PC-9 (cell line): ENCODE data around the gene COL5A1. TPM values are rescaled to one million over a fixed set of nuclear protein-coding genes. Genes with fewer than 3 reads are reported as not detected.

Experiments
- BruUV-seq: library from RNA; stranded (reverse); fragments of 400-500 nt; replicated peaks from 2 replicates; lab custom pipeline; 2021; lab: Mats Ljungman, UMichigan
- CTCF ChIA-PET: fragments of 300-600 bp; sonication (Branson Sonifier 250); formaldehyde crosslinking; loops from one replicate; lab custom pipeline; 2022; ENCODE audit warnings: antibody characterized with exemption; lab: Charles Lee
- POLR2A ChIA-PET: fragments of 300-600 bp; sonication (Branson Sonifier 250); formaldehyde crosslinking; loops from one replicate; lab custom pipeline; 2022; ENCODE audit warnings: antibody characterized with exemption; ENCODE audit not compliant: unreplicated experiment; lab: Charles Lee
- DNase-seq, 2 experiments: peaks; one replicate each; pipeline versions ENCODE4 v3.0.0 to v3.0.0-alpha.2; 2015 to 2022; ENCODE audit warnings: mixed read lengths in 1 of 2
- H2AFZ ChIP-seq: fragments of 200-600 bp; sonication (generic); 2 replicates; pipeline ENCODE4 v1.8.1; 2017; ENCODE audit warnings: antibody characterized with exemption
- H3F3A ChIP-seq: fragments of 200-600 bp; sonication (generic); 2 replicates; pipeline ENCODE4 v1.8.1; 2017; ENCODE audit warnings: antibody characterized with exemption, mild to moderate bottlenecking, low read depth; ENCODE audit not compliant: insufficient read depth
- H3K27ac ChIP-seq: fragments of 200-600 bp; sonication (generic); 2 replicates; pipeline ENCODE4 v1.6.1; 2016; ENCODE audit warnings: mixed run types
- H3K27me3 ChIP-seq: fragments of 200-600 bp; sonication (generic); 2 replicates; pipeline ENCODE4 v1.6.1; 2016; ENCODE audit warnings: low read depth, mixed run types; ENCODE audit not compliant: insufficient read depth
- H3K36me3 ChIP-seq: fragments of 200-600 bp; sonication (generic); 2 replicates; pipeline ENCODE4 v1.6.1; 2016; ENCODE audit warnings: low read depth, mixed run types
- H3K4me1 ChIP-seq: fragments of 200-600 bp; sonication (generic); replicated peaks from 2 replicates; pipeline ENCODE4 v1.6.1; 2016; ENCODE audit warnings: mixed run types; ENCODE audit not compliant: insufficient read depth
- H3K4me2 ChIP-seq: fragments of 200-600 bp; sonication (generic); 2 replicates; pipeline ENCODE4 v1.6.1; 2017; ENCODE audit warnings: mixed run types
- H3K4me3 ChIP-seq: fragments of 200-600 bp; sonication (generic); 2 replicates; pipeline ENCODE4 v1.6.1; 2016; ENCODE audit warnings: mixed run types
- H3K79me2 ChIP-seq: fragments of 200-600 bp; sonication (generic); 2 replicates; pipeline ENCODE4 v1.6.1; 2017; ENCODE audit warnings: low read depth, mixed run types
- H3K9me2 ChIP-seq: fragments of 200-600 bp; sonication (generic); 2 replicates; pipeline ENCODE4 v1.8.1; 2017; ENCODE audit warnings: mild to moderate bottlenecking; ENCODE audit not compliant: insufficient read depth
- H3K9me3 ChIP-seq: fragments of 200-600 bp; sonication (generic); 2 replicates; pipeline ENCODE4 v1.8.1; 2016; ENCODE audit warnings: low read depth; ENCODE audit not compliant: insufficient read depth
- H4K20me1 ChIP-seq: fragments of 200-600 bp; sonication (generic); 2 replicates; pipeline ENCODE4 v1.8.1; 2017; ENCODE audit not compliant: insufficient read depth
- EZH2 ChIP-seq: fragments of 200-600 bp; sonication (generic); IDR thresholded peaks from 2 replicates; pipeline ENCODE4 v1.8.0; 2017; ENCODE audit warnings: antibody characterized with exemption, low read depth
- intact Hi-C: fragments of 100-400 bp; cut with micrococcal nuclease; formaldehyde crosslinking; loops from one replicate; pipeline ENCODE4 v1.10.0; 2022; ENCODE audit not compliant: unreplicated experiment
- total RNA-seq: library from RNA; stranded (reverse); gene quantifications from 2 replicates; pipeline ENCODE4 v1.2.3, GENCODE V29; 2021
- TF ChIP-seq, protein P1 (sequence below): fragments of 200-600 bp; sonication (generic); conservative IDR thresholded peaks from 2 replicates; pipeline ENCODE4 v1.6.1; 2017; ENCODE audit warnings: mixed run types, antibody characterized with exemption, mild to moderate bottlenecking, moderate library complexity

Gene COL5A1
- total RNA-seq, 1 experiment from 2014 or later: 15.2 TPM

DNA sequence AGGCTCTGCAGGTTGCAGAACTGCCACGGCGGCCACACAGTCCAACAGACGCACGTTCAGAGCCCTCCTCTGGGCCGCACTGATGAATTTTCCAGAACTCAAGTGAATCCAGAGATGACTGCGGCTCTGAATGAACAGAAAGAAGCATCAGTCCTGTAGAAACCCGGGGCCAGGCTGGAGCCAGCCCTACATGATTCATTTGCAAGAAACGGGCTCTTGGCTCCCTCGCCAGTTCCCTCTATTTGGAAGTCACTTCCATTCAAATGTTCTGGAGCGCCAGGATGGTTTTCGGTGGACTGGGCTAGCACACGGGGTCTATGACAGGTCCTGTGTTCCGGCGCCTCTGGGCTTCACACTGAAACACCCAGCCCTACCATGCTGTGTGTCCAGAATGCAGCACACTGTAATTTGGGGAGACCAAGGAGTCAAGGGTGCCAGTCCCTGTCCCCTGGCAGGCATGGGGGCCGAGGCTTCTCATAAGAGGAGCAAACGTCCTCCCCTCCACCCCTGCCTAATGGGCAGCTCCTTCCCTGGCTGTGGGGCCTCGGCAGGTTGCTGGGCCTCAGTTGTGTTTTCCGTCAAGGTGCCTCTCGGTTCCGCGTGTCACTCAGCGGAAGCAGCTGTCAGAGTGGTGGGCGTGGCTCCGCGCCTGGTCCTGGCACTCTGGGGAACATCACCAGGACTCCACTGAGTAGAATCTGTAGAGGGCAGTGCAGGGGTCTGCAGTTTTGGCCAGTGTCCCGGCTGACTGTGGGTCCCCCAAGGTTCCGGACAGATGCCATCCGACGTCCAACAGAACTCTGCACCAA, 18.1 kb upstream of the COL5A1 start:
- POLR2A ChIA-PET: no interaction called here
- BruUV-seq: no TSS peak
- Histone ChIP-seq H2AFZ (no peak overlapping the region), H3K9me2 (no peaks in the 10 kb centered on the region), H3K4me2 (no peak overlapping the region), H3K4me1 (peaks cover 23% of the 10 kb centered on the region), H3K27ac (no peak overlapping the region), H4K20me1 (no peaks in the 10 kb centered on the region), H3K27me3 (peaks cover 8% of the 10 kb centered on the region), H3K36me3 (no peaks in the 10 kb centered on the region), H3K4me3 (no peak overlapping the region), H3F3A (no peaks in the 10 kb centered on the region), H3K9me3 (no peaks in the 10 kb centered on the region), H3K79me2 (no peaks in the 10 kb centered on the region)
- CTCF ChIA-PET: no interaction called here
- intact Hi-C loops: no loop called here
- DNase-seq: no peak
- TF ChIP-seq, protein P1, sequence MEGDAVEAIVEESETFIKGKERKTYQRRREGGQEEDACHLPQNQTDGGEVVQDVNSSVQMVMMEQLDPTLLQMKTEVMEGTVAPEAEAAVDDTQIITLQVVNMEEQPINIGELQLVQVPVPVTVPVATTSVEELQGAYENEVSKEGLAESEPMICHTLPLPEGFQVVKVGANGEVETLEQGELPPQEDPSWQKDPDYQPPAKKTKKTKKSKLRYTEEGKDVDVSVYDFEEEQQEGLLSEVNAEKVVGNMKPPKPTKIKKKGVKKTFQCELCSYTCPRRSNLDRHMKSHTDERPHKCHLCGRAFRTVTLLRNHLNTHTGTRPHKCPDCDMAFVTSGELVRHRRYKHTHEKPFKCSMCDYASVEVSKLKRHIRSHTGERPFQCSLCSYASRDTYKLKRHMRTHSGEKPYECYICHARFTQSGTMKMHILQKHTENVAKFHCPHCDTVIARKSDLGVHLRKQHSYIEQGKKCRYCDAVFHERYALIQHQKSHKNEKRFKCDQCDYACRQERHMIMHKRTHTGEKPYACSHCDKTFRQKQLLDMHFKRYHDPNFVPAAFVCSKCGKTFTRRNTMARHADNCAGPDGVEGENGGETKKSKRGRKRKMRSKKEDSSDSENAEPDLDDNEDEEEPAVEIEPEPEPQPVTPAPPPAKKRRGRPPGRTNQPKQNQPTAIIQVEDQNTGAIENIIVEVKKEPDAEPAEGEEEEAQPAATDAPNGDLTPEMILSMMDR: no peak
- no peak for TF ChIP-seq EZH2

DNA sequence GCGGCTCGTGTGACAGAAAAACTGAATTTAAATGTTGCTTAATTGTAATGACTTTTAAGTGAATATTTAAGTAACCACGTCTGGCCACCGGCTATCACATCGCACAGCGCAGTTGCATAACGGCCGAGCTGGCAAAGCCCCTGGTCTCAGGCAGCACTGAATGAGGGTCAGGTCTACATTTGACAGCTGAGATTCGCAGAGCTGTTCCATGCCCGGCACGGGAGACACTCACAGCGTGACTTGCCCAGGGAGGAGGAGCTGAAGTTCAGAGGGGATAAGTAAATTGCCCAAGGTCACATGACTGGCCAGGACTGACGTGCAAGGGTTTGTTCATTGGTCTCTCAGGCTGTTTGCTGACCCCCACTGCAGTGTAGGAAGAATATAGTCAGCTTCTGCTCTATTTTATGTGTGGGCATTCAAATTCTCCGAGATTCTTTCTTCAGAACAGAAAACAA, 17.4 kb upstream of the COL5A1 start:
- Histone ChIP-seq H3K4me3 (no peak overlapping the region), H3K27me3 (peaks cover 6% of the 10 kb centered on the region), H3K27ac (no peak overlapping the region), H3K79me2 (no peaks in the 10 kb centered on the region), H3F3A (no peaks in the 10 kb centered on the region), H3K36me3 (no peaks in the 10 kb centered on the region), H3K9me3 (no peaks in the 10 kb centered on the region), H4K20me1 (no peaks in the 10 kb centered on the region), H3K4me2 (no peak overlapping the region), H3K4me1 (peaks cover 23% of the 10 kb centered on the region), H2AFZ (no peak overlapping the region), H3K9me2 (no peaks in the 10 kb centered on the region)
- no peak for DNase-seq
- POLR2A ChIA-PET: interaction anchor here (0.6 kb wide), 2 partner anchors 17 to 21 kb away, joined by 3 to 4 read pairs; partner anchors contain the start of gene COL5A1
- CTCF ChIA-PET: no interaction called here
- intact Hi-C loops: no loop called here
- BruUV-seq: no TSS peak
- TF ChIP-seq EZH2: no peak
- TF ChIP-seq, protein P1: no peak

DNA sequence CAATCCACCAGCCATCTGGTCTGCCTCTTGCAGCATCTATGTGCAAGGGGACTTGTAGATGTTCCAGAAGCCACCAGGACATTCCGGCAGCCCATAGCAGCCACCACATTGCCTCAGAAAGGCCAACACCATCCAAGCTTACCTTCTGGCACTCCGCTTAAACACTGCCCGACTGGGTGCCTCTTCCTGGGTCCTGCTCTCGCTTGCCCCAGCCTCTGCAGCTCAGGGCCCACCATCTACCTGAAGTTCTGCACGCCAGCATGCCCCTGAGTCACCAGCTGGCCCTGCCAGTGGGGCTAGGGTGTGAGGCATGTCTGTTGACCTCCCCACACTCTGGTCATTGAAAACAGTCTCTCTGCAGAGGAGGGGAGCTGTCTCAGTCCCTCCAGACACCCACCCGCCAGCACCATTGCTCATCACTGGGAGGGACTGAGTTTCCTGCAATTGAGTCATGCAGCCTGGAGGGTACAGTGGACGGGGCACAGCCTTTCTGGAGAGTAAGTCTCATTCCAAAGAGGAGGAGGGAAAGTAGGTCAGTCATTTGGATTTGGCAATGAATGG, 16.9 kb upstream of the COL5A1 start:
- Histone ChIP-seq H3K4me3 (no peak overlapping the region), H3F3A (no peaks in the 10 kb centered on the region), H3K4me1 (peaks cover 23% of the 10 kb centered on the region), H3K27me3 (peaks cover 6% of the 10 kb centered on the region), H3K9me2 (no peaks in the 10 kb centered on the region), H3K9me3 (no peaks in the 10 kb centered on the region), H4K20me1 (no peaks in the 10 kb centered on the region), H3K79me2 (no peaks in the 10 kb centered on the region), H3K4me2 (peak overlapping the region; percentile 31), H3K36me3 (no peaks in the 10 kb centered on the region), H2AFZ (no peak overlapping the region), H3K27ac (no peak overlapping the region)
- intact Hi-C loops: loop anchor here (1.0 kb wide), 2 partner anchors 22 to 168 kb away; no protein-coding TSS in a partner anchor
- DNase-seq: peak in 1 of 2 experiments; percentile 76
- CTCF ChIA-PET: no interaction called here
- no TSS peak for BruUV-seq
- TF ChIP-seq, protein P1: no peak
- TF ChIP-seq EZH2: no peak
- POLR2A ChIA-PET: interaction anchor here (0.5 to 0.6 kb wide), 3 partner anchors 15 to 22 kb away, joined by 3 to 4 read pairs (median 3); partner anchors contain the start of gene COL5A1
